HG03354 (cell line): ENCODE data around the gene OTOF.

ENCODE experiments used
- ATAC-seq: cut with Tn5 transposase; IDR thresholded peaks from one replicate; pipeline ENCODE4 v1.9.1; 2021; ENCODE audit warnings: mild to moderate bottlenecking; ENCODE audit not compliant: unreplicated experiment, poor library complexity, severe bottlenecking

The OTOF gene

DNA sequence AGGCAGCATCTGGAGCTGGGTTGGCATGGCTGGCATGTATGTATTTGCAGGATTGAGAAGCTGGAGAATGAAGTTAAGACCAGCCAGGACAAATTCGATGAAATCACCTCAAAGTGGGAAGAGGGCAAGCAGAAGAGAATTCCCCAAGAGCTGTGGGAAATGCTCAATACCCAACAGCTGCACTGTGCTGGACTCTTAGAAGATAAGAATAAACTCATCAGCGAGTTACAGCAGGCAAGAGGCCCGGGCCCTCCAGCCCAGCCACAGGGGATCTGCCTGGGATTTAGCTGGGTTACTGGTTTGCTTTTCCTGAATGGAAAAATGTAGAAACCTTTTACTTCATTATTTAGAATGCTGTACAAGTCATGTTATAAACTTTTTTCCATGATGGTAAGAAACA lies 53.7 kb downstream of the OTOF start:
- ATAC-seq: no peak

DNA sequence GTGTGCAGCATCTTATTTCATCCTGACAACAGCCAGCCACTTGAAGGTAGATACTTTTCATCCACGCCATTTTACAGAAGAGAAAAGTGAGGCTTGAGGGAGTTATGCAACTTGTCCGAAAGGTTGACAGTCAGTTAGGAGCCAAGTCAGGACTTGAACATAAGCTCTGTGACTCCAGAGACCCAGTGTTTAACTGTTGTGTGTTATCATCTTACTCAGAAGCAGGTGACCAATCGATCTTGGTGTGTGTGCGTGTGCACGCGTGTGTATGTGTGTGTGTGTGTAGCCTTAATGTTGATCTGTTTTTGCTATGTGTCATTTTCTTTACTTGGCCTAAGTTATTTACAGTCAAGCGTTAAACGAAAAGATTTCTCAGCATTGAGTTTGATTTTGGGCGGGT lies 54.2 kb downstream of the OTOF start:
- ATAC-seq: no peak

GRCh38 chr2:26422947-26423629 lies 54.8 kb downstream of the OTOF start:
- no peak for ATAC-seq

GRCh38 chr2:26421961-26422360 lies 56.0 kb downstream of the OTOF start:
- no peak for ATAC-seq

DNA sequence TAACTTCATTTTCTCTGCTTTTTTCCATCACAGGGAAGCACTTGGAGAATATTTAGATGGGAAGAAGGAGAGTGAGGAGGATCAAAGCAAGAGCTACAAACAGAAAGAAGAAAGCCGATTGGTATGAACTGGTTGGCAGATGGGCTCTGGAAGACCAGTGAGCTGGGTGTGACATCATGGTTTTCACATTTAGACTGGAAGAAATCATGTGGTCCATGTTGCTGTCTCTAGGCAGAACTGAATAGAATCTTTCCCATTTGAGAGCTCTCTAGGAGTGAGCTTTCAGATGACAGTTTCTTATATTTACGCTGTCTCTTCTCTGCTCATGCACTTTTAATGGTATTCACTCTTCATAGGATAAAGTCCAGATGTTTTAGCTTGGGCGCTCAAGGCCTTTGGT lies 63.6 kb downstream of the OTOF start:
- no peak for ATAC-seq

- no peak for ATAC-seq
These were observed 65.7 kb downstream of the OTOF start for GRCh38 chr2:26412091-26412673.

GRCh38 chr2:26411419-26411818 lies 66.5 kb downstream of the OTOF start:
- no peak for ATAC-seq

GRCh38 chr2:26410764-26411243 lies 67.1 kb downstream of the OTOF start:
- no peak for ATAC-seq

DNA sequence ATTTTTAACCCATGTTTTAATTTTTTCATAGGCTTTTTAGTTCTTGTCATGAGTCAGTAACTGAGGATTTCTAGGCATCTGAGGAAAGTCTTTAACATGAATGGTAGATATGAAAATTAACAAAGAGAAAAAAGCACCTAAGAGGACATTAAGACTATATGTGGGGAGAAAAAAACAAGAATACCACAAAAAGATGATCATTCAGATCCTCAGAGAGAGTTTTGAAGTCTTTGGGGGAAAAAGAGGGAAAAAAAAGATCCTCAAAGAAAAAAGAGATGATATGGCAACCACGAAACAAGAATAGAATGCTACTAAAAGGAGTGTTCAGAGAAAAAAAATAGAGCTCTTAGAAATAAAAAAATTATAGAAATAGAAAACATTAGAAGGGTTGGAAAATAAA lies 68.1 kb downstream of the OTOF start:
- no peak for ATAC-seq

DNA sequence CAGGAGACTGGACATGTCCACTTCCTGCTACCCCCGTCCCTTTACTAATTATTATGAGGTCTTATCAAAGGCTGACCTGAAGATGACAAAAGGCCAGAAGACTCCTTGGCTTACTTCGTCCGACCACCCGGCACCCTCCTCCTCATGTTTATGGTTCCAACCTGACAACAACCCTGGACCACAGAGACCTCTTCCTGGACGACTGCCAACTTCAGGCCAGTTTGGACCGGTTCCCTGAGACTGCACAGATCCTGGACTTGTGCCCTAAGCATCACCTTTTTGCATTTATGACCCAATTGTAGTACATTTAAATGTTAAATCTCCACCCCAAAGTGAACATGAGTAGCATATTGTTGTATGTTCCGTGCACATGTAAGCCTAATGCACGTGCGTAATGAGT lies 70.4 kb downstream of the OTOF start:
- no peak for ATAC-seq
